CD4-positive, CD25-positive, alpha-beta regulatory T cell (primary cell): Measurements from ENCODE around the gene TOGARAM2. TPM values are rescaled to one million over a fixed set of nuclear protein-coding genes. Genes with fewer than 3 reads are reported as not detected.

Experiments
- ATAC-seq, 2 donors: fragments of 150-1000 bp; cut with Tn5 transposase; one replicate each; pipeline ENCODE4 v1.10.0; 2021; ENCODE audit warnings: low read depth in 2 of 2, moderate number of reproducible peaks in 2 of 2, moderate library complexity in 1 of 2
- DNase-seq, 3 donors: peaks; one replicate each; pipeline versions ENCODE4 v3.0.0 to v3.0.0-alpha.2; 2012 to 2022; ENCODE audit warnings: mixed read lengths in 1 of 3
- H3K27ac ChIP-seq: one replicate; pipeline ENCODE4 v1.7.0; 2013; ENCODE audit warnings: mild to moderate bottlenecking, low read length; ENCODE audit not compliant: insufficient read depth, poor library complexity, severe bottlenecking
- H3K27me3 ChIP-seq: one replicate; pipeline ENCODE4 v1.7.0; 2013; ENCODE audit warnings: low read length; ENCODE audit not compliant: control insufficient read depth, insufficient read depth
- H3K36me3 ChIP-seq: one replicate; pipeline ENCODE4 v1.7.0; 2013; ENCODE audit warnings: mild to moderate bottlenecking, low read length, moderate library complexity; ENCODE audit not compliant: control insufficient read depth, insufficient read depth
- H3K4me1 ChIP-seq: 2 replicates; pipeline ENCODE4 v1.7.0; 2013; ENCODE audit warnings: mild to moderate bottlenecking, low read length; ENCODE audit not compliant: insufficient read depth, control insufficient read depth, poor library complexity, severe bottlenecking
- H3K4me3 ChIP-seq: one replicate; pipeline ENCODE4 v1.7.0; 2013; ENCODE audit warnings: low read depth, mild to moderate bottlenecking, low read length, moderate library complexity
- H3K9me3 ChIP-seq, 2 experiments: 1 replicate in 1 of 2; 2 replicates in 1 of 2; pipeline ENCODE4 v1.7.0; 2013; ENCODE audit warnings: low read length in 2 of 2, mild to moderate bottlenecking in 1 of 2, moderate library complexity in 1 of 2; ENCODE audit not compliant: control insufficient read depth in 2 of 2
- H3K27ac Mint-ChIP-seq, 3 donors: one replicate each; pipeline ENCODE4 v1.8.0; 2020 to 2022; ENCODE audit warnings: mild to moderate bottlenecking in 3 of 3, mixed read lengths in 3 of 3, moderate library complexity in 2 of 3
- H3K27me3 Mint-ChIP-seq: one replicate; pipeline ENCODE4 v1.8.0; 2022; ENCODE audit warnings: mild to moderate bottlenecking, mixed read lengths
- H3K36me3 Mint-ChIP-seq: one replicate; pipeline ENCODE4 v1.8.0; 2020; ENCODE audit warnings: mixed read lengths
- H3K4me1 Mint-ChIP-seq, 4 donors: one replicate each; pipeline ENCODE4 v1.8.0; 2020 to 2022; ENCODE audit warnings: mixed read lengths in 4 of 4, mild to moderate bottlenecking in 1 of 4
- H3K4me3 Mint-ChIP-seq, 4 donors: one replicate each; pipeline ENCODE4 v1.8.0; 2020 to 2022; ENCODE audit warnings: mild to moderate bottlenecking in 4 of 4, mixed read lengths in 4 of 4, moderate library complexity in 3 of 4
- H3K9me3 Mint-ChIP-seq, 7 donors: one replicate each; pipeline ENCODE4 v1.8.0; 2020 to 2022; ENCODE audit warnings: mixed read lengths in 7 of 7, mild to moderate bottlenecking in 3 of 7, moderate library complexity in 2 of 7
- polyA plus RNA-seq, 4 donors: library from polyadenylated mRNA; unstranded; fragments of 300-500 nt; fragmentation: Illumina TruSeq; gene quantifications; one replicate each; pipeline ENCODE4 v1.2.3, GENCODE V29; 2021
- total RNA-seq: library from RNA; stranded (reverse); gene quantifications from one replicate; pipeline ENCODE4 v1.2.3, GENCODE V29; 2022

Gene TOGARAM2
- total and polyA plus RNA-seq, 5 donors from 2014 or later = 1.5 to 9.3 (median 2.1) TPM; not detected in 1

DNA sequence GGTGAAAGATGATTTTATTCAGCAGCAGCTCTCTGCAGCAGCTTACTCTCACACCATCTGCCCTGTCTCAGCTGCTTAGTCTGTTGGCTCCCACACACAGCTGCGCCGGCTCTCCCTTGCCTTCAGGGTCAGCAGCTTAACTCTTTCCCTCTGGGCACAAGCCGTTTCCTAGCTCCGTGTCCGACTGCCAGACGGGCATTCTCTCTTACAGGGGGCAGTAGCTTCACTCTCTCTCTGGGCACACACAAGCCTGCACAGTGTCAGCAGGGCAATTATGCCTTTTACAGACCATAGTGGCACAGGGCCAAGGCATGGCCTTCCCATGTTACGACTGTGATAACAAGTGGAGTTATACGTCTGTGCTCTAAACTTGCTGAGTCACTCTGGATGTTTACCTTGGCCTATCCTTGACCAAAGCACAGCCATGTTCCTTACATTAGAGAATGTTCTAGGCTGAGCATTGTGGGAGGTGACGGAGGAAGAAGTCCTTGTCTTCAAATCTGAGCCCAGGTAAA lies 61.5 kb downstream of the TOGARAM2 start:
- DNase-seq (no peak), ATAC-seq (no peak)
- Histone ChIP-seq H3K27ac (no peak overlapping the region), H3K4me1 (no peaks in the 10 kb centered on the region), H3K9me3 (no peaks in the 10 kb centered on the region), H3K36me3 (no peaks in the 10 kb centered on the region), H3K27me3 (no peaks in the 10 kb centered on the region), H3K4me3 (no peak overlapping the region)
- H3K4me3 Mint-ChIP-seq = no peak overlapping the region
- H3K27me3 Mint-ChIP-seq = no peaks in the 10 kb centered on the region
- no peaks in the 10 kb centered on the region for H3K9me3 Mint-ChIP-seq
- H3K27ac Mint-ChIP-seq = no peak overlapping the region
- no peaks in the 10 kb centered on the region for H3K36me3 Mint-ChIP-seq
- H3K4me1 Mint-ChIP-seq = no peaks in the 10 kb centered on the region

DNA sequence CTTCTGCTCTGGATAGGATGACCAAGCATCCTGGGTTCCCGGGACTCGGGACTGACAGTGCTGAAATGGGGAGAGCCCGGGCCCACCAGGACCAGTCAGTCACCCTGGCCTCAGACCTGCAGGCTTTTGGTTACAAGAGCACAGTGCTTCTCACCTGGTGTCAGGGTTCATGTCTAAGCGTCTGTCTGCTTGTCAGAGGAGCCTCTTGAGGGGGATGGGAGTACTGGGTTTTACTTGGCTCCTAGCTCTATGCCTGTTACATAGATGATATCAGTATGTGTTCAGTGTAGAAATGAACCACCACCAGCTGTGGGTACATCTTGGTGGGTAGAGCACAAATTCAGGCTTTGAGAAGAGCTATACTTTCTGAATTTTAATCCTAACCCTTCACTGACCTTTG lies 63.4 kb downstream of the TOGARAM2 start:
- no peaks in the 10 kb centered on the region for H3K36me3 ChIP-seq
- H3K27ac ChIP-seq = no peak overlapping the region
- peak overlapping the region in 2 of 3 donors; percentile 22 for H3K27ac Mint-ChIP-seq
- ATAC-seq (no peak), DNase-seq (no peak)
- no peaks in the 10 kb centered on the region for H3K36me3 Mint-ChIP-seq
- no peaks in the 10 kb centered on the region for H3K27me3 ChIP-seq
- no peaks in the 10 kb centered on the region for H3K4me1 ChIP-seq
- no peak overlapping the region for H3K4me3 Mint-ChIP-seq
- H3K27me3 Mint-ChIP-seq = no peaks in the 10 kb centered on the region
- no peaks in the 10 kb centered on the region for H3K4me1 Mint-ChIP-seq
- H3K4me3 ChIP-seq = no peak overlapping the region
- H3K9me3 Mint-ChIP-seq = no peaks in the 10 kb centered on the region
- H3K9me3 ChIP-seq = no peaks in the 10 kb centered on the region

DNA sequence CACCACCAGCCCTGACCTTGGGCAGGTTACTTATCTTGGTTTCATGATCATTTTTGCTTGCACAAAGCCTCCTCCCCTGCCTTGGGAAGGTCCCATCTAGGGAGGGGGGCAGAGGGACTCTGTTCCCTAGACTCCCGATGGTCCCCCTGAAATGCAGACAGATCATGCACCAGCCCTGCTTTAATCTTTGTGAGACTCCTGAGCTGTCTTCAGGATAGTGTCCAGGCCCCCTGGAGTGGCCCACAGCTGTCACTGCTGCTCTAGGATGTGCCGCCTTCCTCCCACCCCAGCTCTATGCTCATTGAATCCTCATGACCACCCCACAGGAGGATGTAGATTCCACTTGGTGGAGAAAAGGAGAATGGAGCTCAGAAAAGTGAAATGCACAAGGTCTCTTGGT lies 65.2 kb downstream of the TOGARAM2 start:
- H3K36me3 Mint-ChIP-seq = no peaks in the 10 kb centered on the region
- no peak for ATAC-seq

DNA sequence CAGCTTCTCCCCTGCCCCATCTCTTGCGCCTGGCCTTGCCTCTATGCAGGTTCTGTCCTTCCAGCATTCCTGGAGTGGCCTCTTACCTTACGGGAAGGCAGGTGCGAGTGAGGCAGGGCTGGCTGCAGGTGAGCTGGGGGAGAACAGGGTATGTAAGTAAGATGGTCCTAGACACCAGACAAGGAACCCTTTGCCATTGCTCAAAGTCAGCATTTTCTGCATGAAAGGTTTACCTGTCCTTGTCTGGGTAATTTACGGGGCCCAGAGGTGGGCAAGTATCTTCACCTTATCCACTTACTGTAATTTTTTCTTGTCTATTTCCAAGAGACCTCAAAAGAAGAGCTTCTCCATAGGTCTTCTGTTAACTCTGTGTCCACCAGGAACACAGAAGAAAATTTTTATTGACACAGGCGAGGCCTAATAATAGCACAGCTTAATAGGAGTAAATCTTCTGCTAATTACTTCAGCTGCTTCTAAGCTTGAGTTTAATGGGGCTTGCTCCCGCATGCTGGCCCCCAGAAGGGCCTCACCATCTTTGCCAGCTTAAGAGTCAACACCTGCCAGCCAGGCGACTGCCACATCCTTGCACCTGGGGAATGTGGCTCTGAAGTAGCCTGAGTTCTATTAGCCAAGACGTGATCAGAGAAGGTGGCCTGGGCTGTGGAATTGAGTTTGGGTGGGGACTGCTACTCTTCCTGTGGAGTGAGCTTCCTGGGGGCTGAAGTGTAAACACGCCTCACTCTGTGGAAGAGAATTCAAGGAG lies 66.2 kb downstream of the TOGARAM2 start:
- Mint-ChIP-seq H3K4me1 (no peaks in the 10 kb centered on the region), H3K4me3 (no peak overlapping the region), H3K9me3 (no peaks in the 10 kb centered on the region), H3K27me3 (no peaks in the 10 kb centered on the region), H3K36me3 (no peaks in the 10 kb centered on the region), H3K27ac (no peak overlapping the region)
- Histone ChIP-seq H3K4me1 (no peaks in the 10 kb centered on the region), H3K27me3 (no peaks in the 10 kb centered on the region), H3K36me3 (no peaks in the 10 kb centered on the region), H3K27ac (no peak overlapping the region), H3K9me3 (no peaks in the 10 kb centered on the region), H3K4me3 (no peak overlapping the region)
- no peak for DNase-seq
- ATAC-seq = no peak

More for the DNA sequence above, 65.2 kb downstream of the TOGARAM2 start:
- no peak overlapping the region for H3K4me3 ChIP-seq
- no peaks in the 10 kb centered on the region for H3K27me3 ChIP-seq
- H3K9me3 ChIP-seq = no peaks in the 10 kb centered on the region
- no peaks in the 10 kb centered on the region for H3K36me3 ChIP-seq
- H3K27me3 Mint-ChIP-seq = no peaks in the 10 kb centered on the region
- no peak overlapping the region for H3K27ac ChIP-seq
- H3K27ac Mint-ChIP-seq = no peak overlapping the region
- no peaks in the 10 kb centered on the region for H3K9me3 Mint-ChIP-seq
- H3K4me3 Mint-ChIP-seq = no peak overlapping the region
- no peaks in the 10 kb centered on the region for H3K4me1 ChIP-seq
- no peaks in the 10 kb centered on the region for H3K4me1 Mint-ChIP-seq
- no peak for DNase-seq

DNA sequence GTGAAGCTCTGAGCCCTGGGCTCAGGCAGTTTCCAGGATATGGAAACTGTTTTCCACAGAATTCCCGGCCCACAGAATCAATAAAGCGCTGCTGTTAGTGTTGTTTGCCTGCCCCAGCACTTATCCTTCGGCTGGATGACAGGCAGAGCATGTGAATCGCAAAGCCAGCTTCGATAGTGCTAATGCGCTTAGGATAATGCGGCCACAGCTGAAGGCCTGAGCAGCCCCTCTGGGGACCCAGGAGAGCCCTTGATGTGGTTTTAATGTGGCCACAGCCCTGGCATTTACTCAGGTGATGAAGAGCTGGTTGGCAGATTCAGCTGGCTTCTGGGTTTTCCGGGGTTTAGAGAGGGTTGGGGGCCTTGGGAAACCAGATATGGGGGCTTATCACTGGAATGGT lies 69.5 kb downstream of the TOGARAM2 start:
- Histone ChIP-seq H3K4me1 (no peaks in the 10 kb centered on the region), H3K36me3 (no peaks in the 10 kb centered on the region), H3K27ac (no peak overlapping the region), H3K4me3 (no peak overlapping the region), H3K9me3 (no peaks in the 10 kb centered on the region), H3K27me3 (no peaks in the 10 kb centered on the region)
- H3K9me3 Mint-ChIP-seq = no peaks in the 10 kb centered on the region
- H3K4me1 Mint-ChIP-seq = no peaks in the 10 kb centered on the region
- H3K27ac Mint-ChIP-seq = no peak overlapping the region
- H3K4me3 Mint-ChIP-seq = no peak overlapping the region
- ATAC-seq (no peak), DNase-seq (no peak)
- no peaks in the 10 kb centered on the region for H3K27me3 Mint-ChIP-seq
- no peaks in the 10 kb centered on the region for H3K36me3 Mint-ChIP-seq

DNA sequence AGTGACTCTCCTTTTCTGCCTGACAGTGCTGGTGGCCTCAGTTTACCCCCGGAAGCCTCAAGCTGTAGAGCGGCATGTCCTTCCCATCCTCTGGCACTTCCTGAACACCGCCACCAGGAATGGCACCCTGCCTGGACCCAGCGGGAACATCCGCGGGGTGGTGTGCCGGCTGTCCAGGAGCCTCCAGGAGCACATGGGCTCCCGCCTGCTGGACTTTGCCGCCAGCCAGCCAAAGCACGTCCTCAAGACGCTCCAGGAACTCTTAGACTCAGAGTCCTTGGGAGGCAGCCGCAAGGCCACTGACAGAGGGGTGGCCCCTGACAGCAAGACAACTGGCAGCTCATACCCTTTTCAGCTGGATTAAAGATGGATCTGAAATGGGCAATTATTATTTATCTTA lies 70.6 kb downstream of the TOGARAM2 start:
- DNase-seq = no peak
- no peaks in the 10 kb centered on the region for H3K9me3 ChIP-seq
- Mint-ChIP-seq H3K4me3 (no peak overlapping the region), H3K27me3 (no peaks in the 10 kb centered on the region), H3K4me1 (no peaks in the 10 kb centered on the region), H3K36me3 (no peaks in the 10 kb centered on the region), H3K9me3 (no peaks in the 10 kb centered on the region), H3K27ac (no peak overlapping the region)
- H3K4me1 ChIP-seq = no peaks in the 10 kb centered on the region
- no peaks in the 10 kb centered on the region for H3K27me3 ChIP-seq
- no peak overlapping the region for H3K27ac ChIP-seq
- no peak for ATAC-seq
- no peak overlapping the region for H3K4me3 ChIP-seq
- H3K36me3 ChIP-seq = no peaks in the 10 kb centered on the region

DNA sequence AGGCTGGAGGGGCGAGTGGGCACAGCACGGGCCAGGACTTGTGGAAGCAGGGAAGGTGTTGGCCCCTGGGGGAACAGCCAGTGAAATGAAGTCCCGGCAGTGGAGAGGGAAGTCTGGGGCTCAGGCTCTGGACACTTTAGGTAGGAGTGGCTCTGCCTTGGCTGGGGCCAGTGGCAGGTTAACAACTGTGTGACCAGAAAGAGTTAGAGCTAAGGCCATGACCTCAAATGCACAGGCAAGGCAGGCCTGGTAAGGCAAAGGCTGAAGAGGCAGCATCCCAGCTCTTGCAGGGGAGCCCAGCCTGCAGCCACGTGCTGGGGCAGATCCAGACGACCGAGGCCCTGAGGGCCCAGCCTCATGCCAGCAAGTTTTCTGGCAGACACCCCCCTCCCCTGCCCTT lies 71.7 kb downstream of the TOGARAM2 start:
- no peak overlapping the region for H3K4me3 ChIP-seq
- Mint-ChIP-seq H3K27me3 (no peaks in the 10 kb centered on the region), H3K4me1 (no peaks in the 10 kb centered on the region), H3K4me3 (no peak overlapping the region), H3K36me3 (no peaks in the 10 kb centered on the region), H3K27ac (no peak overlapping the region), H3K9me3 (no peaks in the 10 kb centered on the region)
- H3K27me3 ChIP-seq = no peaks in the 10 kb centered on the region
- no peaks in the 10 kb centered on the region for H3K4me1 ChIP-seq
- DNase-seq (no peak), ATAC-seq (no peak)
- no peaks in the 10 kb centered on the region for H3K36me3 ChIP-seq
- H3K27ac ChIP-seq = no peak overlapping the region
- H3K9me3 ChIP-seq = no peaks in the 10 kb centered on the region

DNA sequence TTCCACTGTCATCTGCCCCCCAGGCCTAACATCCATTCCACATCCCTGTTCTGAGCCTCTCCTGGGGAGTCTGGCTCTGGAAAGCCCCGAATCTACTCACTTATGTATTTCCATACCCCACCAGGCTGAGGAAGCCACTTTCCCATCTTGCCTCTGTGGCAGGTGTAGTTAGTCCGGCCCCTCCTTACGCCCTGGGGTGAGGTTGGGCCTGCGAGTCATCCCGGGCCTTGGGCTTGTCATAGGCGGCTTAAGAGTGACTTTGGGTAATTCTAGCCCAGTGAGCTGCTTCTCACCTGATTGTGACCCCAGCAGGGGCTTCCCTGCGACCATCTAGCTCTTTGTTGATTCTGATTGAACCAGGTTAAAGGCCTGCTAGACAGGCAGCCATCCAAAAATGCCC lies 72.1 kb downstream of the TOGARAM2 start:
- H3K4me3 Mint-ChIP-seq = no peak overlapping the region
- H3K4me3 ChIP-seq = no peak overlapping the region
- no peaks in the 10 kb centered on the region for H3K27me3 Mint-ChIP-seq
- H3K36me3 Mint-ChIP-seq = no peaks in the 10 kb centered on the region
- H3K4me1 Mint-ChIP-seq = no peaks in the 10 kb centered on the region
- no peak overlapping the region for H3K27ac ChIP-seq
- ATAC-seq = no peak
- no peaks in the 10 kb centered on the region for H3K4me1 ChIP-seq
- H3K27me3 ChIP-seq = no peaks in the 10 kb centered on the region
- H3K27ac Mint-ChIP-seq = no peak overlapping the region
- DNase-seq = no peak
- H3K9me3 Mint-ChIP-seq = no peaks in the 10 kb centered on the region
- H3K36me3 ChIP-seq = no peaks in the 10 kb centered on the region
- H3K9me3 ChIP-seq = no peaks in the 10 kb centered on the region
